Aortic smooth muscle cell (primary cell): ENCODE data around the gene PCDHA12. TPM values are rescaled to one million over a fixed set of nuclear protein-coding genes. Genes with fewer than 3 reads are reported as not detected.

Source experiments
- total RNA-seq: library from RNA; depleted of rRNA; stranded (reverse); fragments of >200 nt; gene quantifications from 2 replicates; pipeline ENCODE4 v1.2.3, GENCODE V29; 2014

PCDHA12 gene, protein sequence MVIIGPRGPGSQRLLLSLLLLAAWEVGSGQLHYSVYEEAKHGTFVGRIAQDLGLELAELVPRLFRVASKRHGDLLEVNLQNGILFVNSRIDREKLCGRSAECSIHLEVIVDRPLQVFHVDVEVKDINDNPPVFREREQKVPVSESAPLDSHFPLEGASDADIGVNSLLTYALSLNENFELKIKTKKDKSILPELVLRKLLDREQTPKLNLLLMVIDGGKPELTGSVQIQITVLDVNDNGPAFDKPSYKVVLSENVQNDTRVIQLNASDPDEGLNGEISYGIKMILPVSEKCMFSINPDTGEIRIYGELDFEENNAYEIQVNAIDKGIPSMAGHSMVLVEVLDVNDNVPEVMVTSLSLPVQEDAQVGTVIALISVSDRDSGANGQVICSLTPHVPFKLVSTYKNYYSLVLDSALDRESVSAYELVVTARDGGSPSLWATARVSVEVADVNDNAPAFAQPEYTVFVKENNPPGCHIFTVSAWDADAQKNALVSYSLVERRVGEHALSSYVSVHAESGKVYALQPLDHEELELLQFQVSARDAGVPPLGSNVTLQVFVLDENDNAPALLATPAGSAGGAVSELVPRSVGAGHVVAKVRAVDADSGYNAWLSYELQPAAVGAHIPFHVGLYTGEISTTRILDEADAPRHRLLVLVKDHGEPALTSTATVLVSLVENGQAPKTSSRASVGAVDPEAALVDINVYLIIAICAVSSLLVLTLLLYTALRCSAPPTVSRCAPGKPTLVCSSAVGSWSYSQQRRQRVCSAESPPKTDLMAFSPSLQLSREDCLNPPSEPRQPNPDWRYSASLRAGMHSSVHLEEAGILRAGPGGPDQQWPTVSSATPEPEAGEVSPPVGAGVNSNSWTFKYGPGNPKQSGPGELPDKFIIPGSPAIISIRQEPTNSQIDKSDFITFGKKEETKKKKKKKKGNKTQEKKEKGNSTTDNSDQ
- under 0.01 and 0.06 TPM in 2 replicates for total RNA-seq

DNA sequence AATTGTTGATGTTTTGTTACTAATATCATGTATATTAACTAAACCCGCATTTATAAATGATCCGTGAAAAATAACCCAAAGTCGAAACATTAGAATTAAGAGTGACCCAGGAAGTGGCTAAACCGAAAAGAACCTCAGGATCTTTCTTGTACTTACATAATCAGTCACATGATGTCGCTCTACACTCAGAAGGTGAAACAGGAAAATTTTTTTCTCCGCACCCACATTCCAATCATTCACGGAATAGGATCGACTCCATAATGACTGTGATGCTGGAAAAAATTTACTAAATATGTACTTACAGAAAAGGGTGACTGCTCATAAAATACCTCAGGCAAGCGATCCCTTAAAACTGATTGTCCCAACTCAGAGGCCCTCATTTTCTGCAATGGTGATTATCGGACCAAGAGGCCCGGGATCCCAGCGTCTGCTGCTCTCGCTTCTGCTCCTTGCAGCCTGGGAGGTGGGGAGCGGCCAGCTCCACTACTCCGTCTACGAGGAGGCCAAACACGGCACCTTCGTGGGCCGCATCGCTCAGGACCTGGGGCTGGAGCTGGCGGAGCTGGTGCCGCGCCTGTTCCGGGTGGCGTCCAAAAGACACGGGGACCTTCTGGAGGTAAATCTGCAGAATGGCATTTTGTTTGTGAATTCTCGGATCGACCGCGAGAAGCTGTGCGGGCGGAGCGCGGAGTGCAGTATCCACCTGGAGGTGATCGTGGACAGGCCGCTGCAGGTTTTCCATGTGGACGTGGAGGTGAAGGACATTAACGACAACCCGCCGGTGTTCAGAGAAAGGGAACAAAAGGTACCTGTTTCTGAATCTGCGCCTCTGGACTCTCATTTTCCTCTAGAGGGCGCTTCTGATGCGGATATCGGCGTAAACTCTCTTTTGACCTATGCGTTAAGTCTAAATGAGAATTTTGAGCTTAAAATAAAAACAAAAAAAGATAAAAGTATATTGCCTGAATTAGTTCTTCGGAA, at the start of gene PCDHA12:
Gene PCDHA12, plus strand, starts transcription at position 224 of the 981 bp plus-strand sequence. Its CDS starts 165 bp downstream, at position 389.

DNA sequence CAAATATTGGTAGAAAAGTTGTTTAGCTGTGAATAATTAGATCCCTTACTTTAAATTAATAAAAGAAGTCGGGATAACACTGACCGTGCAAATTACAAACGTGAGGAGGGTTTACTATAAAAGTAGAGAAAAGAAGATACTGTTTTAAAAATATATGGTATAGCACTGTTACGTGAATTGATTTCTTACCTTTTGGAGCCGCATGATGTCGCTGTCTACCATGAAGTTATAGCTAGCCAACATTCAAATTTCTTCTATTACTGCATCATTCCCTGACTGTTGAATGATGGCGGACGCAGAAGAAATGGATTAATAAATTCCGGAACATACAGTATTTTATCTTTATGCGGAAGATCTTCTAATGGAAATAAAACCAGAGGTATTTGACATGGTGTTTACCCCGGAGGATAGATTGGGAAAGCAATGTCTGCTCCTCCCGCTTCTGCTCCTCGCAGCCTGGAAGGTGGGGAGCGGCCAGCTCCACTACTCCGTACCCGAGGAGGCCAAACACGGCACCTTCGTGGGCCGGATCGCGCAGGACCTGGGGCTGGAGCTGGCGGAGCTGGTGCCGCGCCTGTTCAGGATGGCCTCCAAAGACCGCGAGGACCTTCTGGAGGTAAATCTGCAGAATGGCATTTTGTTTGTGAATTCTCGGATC, 47.3 kb upstream of the PCDHA12 start, which contains the start of gene PCDHA6:
Gene PCDHA6, plus strand, starts transcription at position 257 of the 658 bp plus-strand sequence. Its CDS starts 132 bp downstream, at position 389.

DNA sequence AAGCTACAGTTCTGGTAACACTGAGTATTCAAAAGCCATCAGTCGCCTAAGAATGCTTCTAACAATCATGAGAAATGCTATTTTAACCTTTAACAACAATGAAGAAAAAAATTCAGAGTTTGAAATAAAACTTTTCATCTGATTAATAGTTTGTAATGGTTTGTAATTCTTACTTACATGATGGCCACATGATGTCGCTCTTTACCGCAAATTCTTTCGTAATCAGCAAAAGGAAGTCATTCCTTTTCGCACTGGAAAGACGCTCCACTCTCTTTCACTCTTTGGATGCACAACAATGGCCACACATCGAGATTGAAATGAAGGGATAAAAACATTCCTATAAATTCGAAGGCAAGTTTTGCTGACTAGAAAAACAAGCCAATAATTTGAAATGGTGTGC, 41.1 kb upstream of the PCDHA12 start, which contains the start of gene PCDHA7:
Gene PCDHA7, plus strand, starts transcription at position 277 of the 400 bp plus-strand sequence. Its CDS starts 115 bp downstream, at position 392.

DNA sequence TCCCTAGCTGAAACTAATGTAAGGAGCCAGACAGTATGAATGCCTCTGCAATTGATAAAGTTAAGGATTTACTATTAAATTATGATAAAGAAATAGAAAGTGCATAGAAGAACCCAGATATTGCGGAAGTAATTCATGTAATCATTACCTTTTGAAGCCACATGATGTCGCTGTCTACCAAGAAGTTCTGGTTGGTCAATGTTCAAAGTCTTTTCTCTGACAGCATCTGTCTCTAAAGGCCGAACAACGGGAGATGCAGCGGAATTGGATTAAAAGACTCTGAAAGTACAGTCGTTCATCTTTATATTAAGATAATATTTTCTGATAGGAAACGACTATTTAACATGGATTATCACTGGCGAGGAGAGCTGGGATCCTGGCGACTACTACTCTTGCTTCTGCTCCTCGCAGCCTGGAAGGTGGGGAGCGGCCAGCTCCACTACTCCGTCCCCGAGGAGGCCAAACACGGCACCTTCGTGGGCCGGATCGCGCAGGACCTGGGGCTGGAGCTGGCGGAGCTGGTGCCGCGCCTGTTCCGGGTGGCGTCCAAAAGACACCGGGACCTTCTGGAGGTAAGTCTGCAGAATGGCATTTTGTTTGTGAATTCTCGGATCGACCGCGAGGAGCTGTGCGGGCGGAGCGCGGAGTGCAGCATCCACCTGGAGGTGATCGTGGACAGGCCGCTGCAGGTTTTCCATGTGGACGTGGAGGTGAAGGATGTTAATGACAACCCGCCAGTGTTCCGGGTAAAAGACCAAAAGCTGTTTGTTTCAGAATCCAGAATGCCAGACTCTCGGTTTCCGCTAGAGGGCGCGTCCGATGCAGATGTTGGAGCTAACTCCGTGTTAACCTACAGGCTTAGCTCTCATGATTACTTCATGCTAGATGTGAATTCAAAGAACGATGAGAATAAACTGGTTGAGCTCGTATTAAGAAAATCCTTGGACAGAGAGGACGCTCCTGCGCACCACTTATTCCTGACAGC, 33.8 kb upstream of the PCDHA12 start, which contains the start of gene PCDHA8:
Gene PCDHA8, plus strand, starts transcription at position 210 of the 985 bp plus-strand sequence. Its CDS starts 135 bp downstream, at position 345.

DNA sequence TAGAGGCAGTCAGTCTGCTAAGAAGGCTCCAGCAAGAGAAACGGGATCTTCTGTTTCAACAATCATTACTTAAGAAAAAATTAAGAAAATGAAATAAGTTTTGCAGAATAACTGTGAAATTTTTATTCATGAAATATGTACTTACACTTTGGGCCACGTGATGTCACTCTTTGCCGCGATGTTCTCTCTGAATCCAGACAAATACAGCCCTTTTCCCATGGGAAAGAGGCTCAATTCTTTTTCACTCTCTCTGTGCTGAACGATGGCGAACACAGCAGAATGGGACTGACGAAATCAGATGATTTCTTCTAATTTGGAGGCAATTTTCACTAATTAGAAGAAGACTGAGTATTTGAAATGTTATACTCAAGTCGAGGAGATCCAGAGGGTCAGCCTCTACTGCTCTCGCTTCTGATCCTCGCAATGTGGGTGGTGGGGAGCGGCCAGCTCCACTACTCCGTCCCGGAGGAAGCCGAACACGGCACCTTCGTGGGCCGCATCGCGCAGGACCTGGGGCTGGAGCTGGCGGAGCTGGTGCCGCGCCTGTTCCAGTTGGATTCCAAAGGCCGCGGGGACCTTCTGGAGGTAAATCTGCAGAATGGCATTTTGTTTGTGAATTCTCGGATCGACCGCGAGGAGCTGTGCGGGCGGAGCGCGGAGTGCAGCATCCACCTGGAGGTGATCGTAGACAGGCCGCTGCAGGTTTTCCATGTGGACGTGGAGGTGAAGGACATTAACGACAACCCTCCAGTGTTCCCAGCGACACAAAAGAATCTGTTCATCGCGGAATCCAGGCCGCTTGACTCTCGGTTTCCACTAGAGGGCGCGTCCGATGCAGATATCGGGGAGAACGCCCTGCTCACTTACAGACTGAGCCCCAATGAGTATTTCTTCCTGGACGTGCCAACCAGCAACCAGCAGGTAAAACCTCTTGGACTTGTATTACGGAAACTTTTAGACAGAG, 26.7 kb upstream of the PCDHA12 start, which contains the start of gene PCDHA9:
Gene PCDHA9, plus strand, starts transcription at position 244 of the 964 bp plus-strand sequence. Its CDS starts 114 bp downstream, at position 358.

DNA sequence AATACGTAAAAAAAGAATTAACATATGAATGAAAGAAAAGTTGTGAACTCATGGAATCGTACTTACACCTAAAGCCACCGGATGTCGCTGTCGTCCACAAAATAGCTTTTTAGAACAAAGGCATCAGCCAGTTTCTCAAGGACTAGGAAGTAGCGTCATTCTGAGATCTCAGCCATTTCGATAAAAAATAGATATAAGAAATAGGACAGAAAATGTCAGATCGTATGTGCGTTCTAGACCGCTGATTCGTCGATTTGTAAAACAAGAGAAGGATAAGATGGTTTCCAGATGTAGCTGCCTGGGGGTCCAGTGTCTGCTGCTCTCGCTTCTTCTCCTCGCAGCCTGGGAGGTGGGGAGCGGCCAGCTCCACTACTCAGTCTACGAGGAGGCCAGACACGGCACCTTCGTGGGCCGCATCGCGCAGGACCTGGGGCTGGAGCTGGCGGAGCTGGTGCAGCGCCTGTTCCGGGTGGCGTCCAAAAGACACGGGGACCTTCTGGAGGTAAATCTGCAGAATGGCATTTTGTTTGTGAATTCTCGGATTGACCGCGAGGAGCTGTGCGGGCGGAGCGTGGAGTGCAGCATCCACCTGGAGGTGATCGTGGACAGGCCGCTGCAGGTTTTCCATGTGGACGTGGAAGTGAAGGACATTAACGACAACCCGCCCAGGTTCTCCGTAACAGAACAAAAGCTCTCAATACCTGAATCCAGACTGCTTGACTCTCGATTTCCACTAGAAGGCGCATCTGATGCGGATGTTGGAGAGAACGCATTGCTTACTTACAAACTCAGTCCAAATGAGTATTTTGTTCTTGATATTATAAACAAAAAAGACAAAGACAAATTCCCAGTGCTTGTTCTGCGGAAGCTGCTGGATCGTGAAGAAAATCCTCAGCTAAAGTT, 19.1 kb upstream of the PCDHA12 start, which contains the start of gene PCDHA10:
Gene PCDHA10, plus strand, starts transcription at position 126 of the 903 bp plus-strand sequence. Its CDS starts 152 bp downstream, at position 278.

DNA sequence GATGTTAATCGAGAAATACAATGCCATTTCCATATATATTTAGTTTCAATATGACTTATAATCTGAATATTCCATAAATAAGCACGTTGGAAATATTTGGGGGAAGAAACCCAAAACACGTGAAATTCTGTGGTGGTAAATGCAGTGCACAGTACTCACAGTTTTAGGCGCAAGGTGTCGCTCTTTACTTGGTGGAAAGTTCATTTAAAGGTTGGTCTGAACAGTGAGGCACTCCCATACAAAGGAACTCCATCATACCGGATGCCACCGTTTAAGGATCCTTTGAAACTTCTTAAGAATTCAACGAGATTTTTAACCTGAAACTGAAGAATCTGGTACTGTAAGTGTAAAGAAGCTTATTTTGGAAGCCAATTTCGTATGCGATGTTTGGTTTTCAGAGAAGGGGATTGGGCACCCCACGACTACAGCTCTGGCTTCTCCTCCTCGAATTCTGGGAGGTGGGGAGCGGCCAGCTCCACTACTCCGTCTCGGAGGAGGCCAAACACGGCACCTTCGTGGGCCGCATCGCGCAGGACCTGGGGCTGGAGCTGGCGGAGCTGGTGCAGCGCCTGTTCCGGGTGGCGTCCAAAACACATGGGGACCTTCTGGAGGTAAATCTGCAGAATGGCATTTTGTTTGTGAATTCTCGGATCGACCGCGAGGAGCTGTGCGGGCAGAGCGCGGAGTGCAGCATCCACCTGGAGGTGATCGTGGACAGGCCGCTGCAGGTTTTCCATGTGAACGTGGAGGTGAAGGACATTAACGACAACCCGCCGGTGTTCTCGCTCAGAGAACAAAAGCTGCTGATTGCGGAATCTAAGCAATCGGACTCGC, 6.2 kb upstream of the PCDHA12 start, which contains the start of gene PCDHA11:
Gene PCDHA11, plus strand, starts transcription at position 237 of the 834 bp plus-strand sequence. Its CDS starts 147 bp downstream, at position 384.

DNA sequence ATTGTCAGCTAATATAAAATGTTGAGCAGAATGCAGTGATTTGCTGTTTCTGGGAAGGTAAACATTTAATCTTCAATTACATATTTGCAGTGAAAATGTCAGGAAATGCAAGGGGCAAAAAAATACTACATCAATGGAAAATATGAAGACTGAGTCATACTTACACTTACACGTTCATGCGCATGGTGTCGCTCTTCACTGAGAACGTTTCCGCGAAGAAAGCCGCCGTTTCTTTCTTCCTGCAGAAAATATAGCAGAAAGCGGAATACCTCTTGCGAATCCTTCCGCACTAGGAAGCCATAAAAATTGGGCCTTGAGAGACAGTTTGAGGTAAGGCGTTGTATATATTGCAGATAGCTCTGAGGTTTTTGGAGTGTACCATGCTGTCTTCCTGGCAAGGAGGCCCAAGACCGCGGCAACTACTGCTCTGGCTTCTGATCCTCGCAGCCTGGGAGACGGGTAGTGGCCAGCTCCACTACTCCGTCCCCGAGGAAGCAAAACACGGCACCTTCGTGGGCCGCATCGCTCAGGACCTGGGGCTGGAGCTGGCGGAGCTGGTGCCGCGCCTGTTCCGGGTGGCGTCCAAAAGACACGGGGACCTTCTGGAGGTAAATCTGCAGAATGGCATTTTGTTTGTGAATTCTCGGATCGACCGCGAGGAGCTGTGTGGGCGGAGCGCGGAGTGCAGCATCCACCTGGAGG, 6.9 kb downstream of the PCDHA12 start, which contains the start of gene PCDHA13:
Gene PCDHA13, plus strand, starts transcription at position 236 of the 702 bp plus-strand sequence. Its CDS starts 145 bp downstream, at position 381.

DNA sequence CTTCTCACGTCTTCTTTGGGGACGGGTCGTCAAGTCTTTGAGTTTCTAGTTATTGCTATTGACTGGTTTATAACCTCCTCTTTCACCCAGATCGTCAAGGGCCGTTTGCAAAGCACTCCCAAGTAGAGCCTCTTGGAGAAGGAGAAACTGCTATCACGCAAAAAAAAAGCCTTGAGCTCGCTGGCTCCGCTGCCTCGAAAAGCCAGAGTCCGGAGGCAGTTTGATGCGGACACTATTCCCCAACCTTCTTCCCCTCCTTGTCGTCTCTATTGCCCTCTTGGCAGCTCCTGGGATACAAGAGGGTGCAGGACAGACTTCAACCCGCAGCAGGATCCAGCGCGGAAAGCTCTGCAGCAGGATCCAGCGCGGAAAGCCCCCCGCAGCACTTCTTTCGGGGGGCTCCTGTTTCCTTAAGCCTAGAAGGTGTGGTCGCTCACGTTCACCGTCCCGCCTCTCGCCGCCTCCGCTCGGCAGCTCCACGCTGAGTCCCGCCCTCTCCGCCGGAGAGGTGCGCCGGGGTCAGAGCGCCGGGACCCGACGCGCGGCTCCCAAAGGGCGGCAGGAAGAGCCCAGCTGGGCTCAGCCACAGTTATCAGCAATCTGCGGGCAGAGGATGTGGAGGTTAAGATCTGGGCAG, 50.8 kb downstream of the PCDHA12 start, which contains the start of gene PCDHAC1:
Gene PCDHAC1, plus strand, starts transcription at position 494 of the 637 bp plus-strand sequence. CDS start 594 bp downstream, outside the sequence.

Other genes with a start within 250 kb of the PCDHA12 start
- gene CD14, start 242.1 kb upstream of the PCDHA12 start, total RNA-seq = 1.6 and 2.4 TPM in 2 replicates
- 6.1 and 7.0 TPM in 2 replicates for gene TMCO6, start 235.9 kb upstream of the PCDHA12 start, total RNA-seq
- gene NDUFA2, start 227.7 kb upstream of the PCDHA12 start, total RNA-seq = 65.8 and 88.1 TPM in 2 replicates
- gene IK, start 227.5 kb upstream of the PCDHA12 start, total RNA-seq = 133 and 154 TPM in 2 replicates
- gene WDR55, start 210.4 kb upstream of the PCDHA12 start, total RNA-seq = 22.3 and 30.0 TPM in 2 replicates
- gene DND1, start 201.7 kb upstream of the PCDHA12 start, total RNA-seq = 0.13 and 0.19 TPM in 2 replicates
- 74.6 and 92.6 TPM in 2 replicates for gene HARS1, start 183.9 kb upstream of the PCDHA12 start, total RNA-seq
- gene HARS2, start 183.9 kb upstream of the PCDHA12 start, total RNA-seq = 24.6 and 29.1 TPM in 2 replicates
- gene ZMAT2, start 174.9 kb upstream of the PCDHA12 start, total RNA-seq = 67.6 and 72.0 TPM in 2 replicates
- gene PCDHA1, start 89.2 kb upstream of the PCDHA12 start, total RNA-seq = under 0.01 and 0.06 TPM in 2 replicates
- 0.06 TPM in 1 of 2 replicates, not detected in the other for gene PCDHA2, start 80.5 kb upstream of the PCDHA12 start, total RNA-seq
- 0.13 and 0.37 TPM in 2 replicates for gene PCDHA3, start 74.3 kb upstream of the PCDHA12 start, total RNA-seq
- gene PCDHA4, start 68.2 kb upstream of the PCDHA12 start, total RNA-seq = 0.26 and 0.37 TPM in 2 replicates
- 0.06 TPM in 1 of 2 replicates, not detected in the other for gene PCDHA5, start 53.7 kb upstream of the PCDHA12 start, total RNA-seq
- gene PCDHA6, start 47.3 kb upstream of the PCDHA12 start, total RNA-seq = 0.26 and 0.44 TPM in 2 replicates
- 0.13 and 0.37 TPM in 2 replicates for gene PCDHA7, start 41.0 kb upstream of the PCDHA12 start, total RNA-seq
- gene PCDHA8, start 34.1 kb upstream of the PCDHA12 start, total RNA-seq = 0.06 TPM in 1 of 2 replicates, not detected in the other
- gene PCDHA9, start 26.9 kb upstream of the PCDHA12 start, total RNA-seq = under 0.01 and 0.06 TPM in 2 replicates
- gene PCDHA10, start 19.4 kb upstream of the PCDHA12 start, total RNA-seq = under 0.01 and 0.06 TPM in 2 replicates
- 0.06 and 0.13 TPM in 2 replicates for gene PCDHA11, start 6.4 kb upstream of the PCDHA12 start, total RNA-seq
- under 0.01 and 0.19 TPM in 2 replicates for gene PCDHA13, start 6.8 kb downstream of the PCDHA12 start, total RNA-seq
- 0.06 and 0.13 TPM in 2 replicates for gene PCDHAC1, start 51.0 kb downstream of the PCDHA12 start, total RNA-seq
- gene PCDHAC2, start 91.2 kb downstream of the PCDHA12 start, total RNA-seq = 0.31 and 0.53 TPM in 2 replicates
- not detected in 2 replicates for gene PCDHB1, start 176.1 kb downstream of the PCDHA12 start, total RNA-seq
- gene PCDHB2, start 219.3 kb downstream of the PCDHA12 start, total RNA-seq = 1.7 and 3.8 TPM in 2 replicates
- 0.81 and 1.3 TPM in 2 replicates for gene PCDHB3, start 225.2 kb downstream of the PCDHA12 start, total RNA-seq
- 0.68 and 0.79 TPM in 2 replicates for gene PCDHB4, start 246.5 kb downstream of the PCDHA12 start, total RNA-seq